H4 (cell line): ENCODE data around the gene OR6J1. TPM values are rescaled to one million over a fixed set of nuclear protein-coding genes. Genes with fewer than 3 reads are reported as not detected.

Source experiments
- total RNA-seq: library from RNA; depleted of rRNA; stranded (reverse); fragments of >200 nt; shearing (Covaris generic); gene quantifications from 2 replicates; pipeline ENCODE4 v1.2.3, GENCODE V29; 2014; rRNA removed

The OR6J1 gene
- total RNA-seq, 1 experiment from 2014 or later, result not detected

Other genes starting within 250 kb of the OR6J1 start
- 585 and 634 TPM in 2 replicates for gene DAD1, start 55.1 kb downstream of the OR6J1 start, total RNA-seq
- 31.9 and 34.2 TPM in 2 replicates for gene ABHD4, start 46.1 kb downstream of the OR6J1 start, total RNA-seq
- gene OXA1L, start 122.3 kb upstream of the OR6J1 start, total RNA-seq, result 106 and 132 TPM in 2 replicates
- gene SLC7A7, start 171.1 kb upstream of the OR6J1 start, total RNA-seq, result 13.6 and 13.9 TPM in 2 replicates
- 130 and 189 TPM in 2 replicates for gene MRPL52, start 185.5 kb upstream of the OR6J1 start, total RNA-seq
- gene MMP14, start 192.2 kb upstream of the OR6J1 start, total RNA-seq, result 268 and 298 TPM in 2 replicates
- gene LRP10, start 227.4 kb upstream of the OR6J1 start, total RNA-seq, result 35.8 and 48.4 TPM in 2 replicates
- gene REM2, start 238.9 kb upstream of the OR6J1 start, total RNA-seq, result 0.27 TPM in 1 of 2 replicates, not detected in the other